Measurements from ENCODE around the gene MGAT5. TPM values are rescaled to one million over a fixed set of nuclear protein-coding genes. Genes with fewer than 3 reads are reported as not detected.

The MGAT5 gene
- total RNA-seq, 6 donors from 2014 or later: 25.3 to 65.5 (median 41.3) TPM

GRCh38 chr2:134406311-134406710 lies 152.4 kb downstream of the MGAT5 start:
- H3K36me3 ChIP-seq: peaks cover 0 to 3% (median 1%) of the 10 kb centered on the region in 4 donors
- H3K4me1 ChIP-seq: peaks cover 8 to 30% (median 27%) of the 10 kb centered on the region in 4 donors
- 95 to 99% methylated on average over 5 of the region's 5 CpGs for WGBS, 2 donors
- no peaks in the 10 kb centered on the region for H3K27me3 ChIP-seq
- H3K9me3 ChIP-seq: no peaks in the 10 kb centered on the region
- ATAC-seq (ENCODE audit: low FRiP score in 2 of 2) (no peak), DNase-seq (no peak)
- H3K27ac ChIP-seq: no peak overlapping the region
- no peak overlapping the region for H3K4me3 ChIP-seq
- no peak for TF ChIP-seq POLR2A (IDR thresholded peaks at IDR 0.05)
- no peak for TF ChIP-seq EP300 (IDR thresholded peaks at IDR 0.05)
- TF ChIP-seq CTCF (IDR thresholded peaks at IDR 0.05): no peak
- TF ChIP-seq POLR2AphosphoS5 (IDR thresholded peaks at IDR 0.05): no peak

- H3K9me3 ChIP-seq: no peaks in the 10 kb centered on the region
- no peak for ATAC-seq (ENCODE audit: low FRiP score in 2 of 2)
- peaks cover 0 to 3% (median 1%) of the 10 kb centered on the region in 4 donors for H3K36me3 ChIP-seq
- H3K4me3 ChIP-seq: no peak overlapping the region
- no peak for DNase-seq
- H3K27me3 ChIP-seq: no peaks in the 10 kb centered on the region
- 80 to 93% methylated on average over 3 of the region's 3 CpGs for WGBS, 2 donors
- H3K27ac ChIP-seq: no peak overlapping the region
- peaks cover 4 to 30% (median 24%) of the 10 kb centered on the region in 4 donors for H3K4me1 ChIP-seq
- TF ChIP-seq POLR2AphosphoS5 (IDR thresholded peaks at IDR 0.05): no peak
- no peak for TF ChIP-seq EP300 (IDR thresholded peaks at IDR 0.05)
- no peak for TF ChIP-seq CTCF (IDR thresholded peaks at IDR 0.05)
- no peak for TF ChIP-seq POLR2A (IDR thresholded peaks at IDR 0.05)
Observed at GRCh38 chr2:134406736-134407135, 152.9 kb downstream of the MGAT5 start.

- no peak overlapping the region for H3K27ac ChIP-seq
- H3K36me3 ChIP-seq: peaks cover 0 to 3% (median 1%) of the 10 kb centered on the region in 4 donors
- H3K4me1 ChIP-seq: peaks cover 0 to 27% (median 20%) of the 10 kb centered on the region in 4 donors
- ATAC-seq (ENCODE audit: low FRiP score in 2 of 2) (no peak), DNase-seq (no peak)
- no peak for TF ChIP-seq POLR2AphosphoS5 (IDR thresholded peaks at IDR 0.05)
- no peak for TF ChIP-seq EP300 (IDR thresholded peaks at IDR 0.05)
- TF ChIP-seq POLR2A (IDR thresholded peaks at IDR 0.05): no peak
- TF ChIP-seq CTCF (IDR thresholded peaks at IDR 0.05): no peak
- no peaks in the 10 kb centered on the region for H3K9me3 ChIP-seq
- no peaks in the 10 kb centered on the region for H3K27me3 ChIP-seq
- WGBS, 2 donors: 88 to 92% methylated on average over 4 of the region's 4 CpGs
- no peak overlapping the region for H3K4me3 ChIP-seq
Observed at GRCh38 chr2:134407154-134407890, 153.4 kb downstream of the MGAT5 start.

- Histone ChIP-seq H3K36me3 (peaks cover 0 to 7% (median 1%) of the 10 kb centered on the region in 4 donors), H3K4me3 (no peak overlapping the region), H3K4me1 (peaks cover 0 to 27% (median 20%) of the 10 kb centered on the region in 4 donors), H3K27ac (peak overlapping the region in 1 of 4 donors; percentile 48), H3K27me3 (no peaks in the 10 kb centered on the region), H3K9me3 (no peaks in the 10 kb centered on the region)
- WGBS, 2 donors: 45 to 49% methylated on average over 3 of the region's 3 CpGs
- TF ChIP-seq POLR2A (IDR thresholded peaks at IDR 0.05): no peak
- no peak for TF ChIP-seq POLR2AphosphoS5 (IDR thresholded peaks at IDR 0.05)
- no peak for TF ChIP-seq EP300 (IDR thresholded peaks at IDR 0.05)
- no peak for TF ChIP-seq CTCF (IDR thresholded peaks at IDR 0.05)
- ATAC-seq (ENCODE audit: low FRiP score in 2 of 2) (no peak), DNase-seq (no peak)
Observed at GRCh38 chr2:134408386-134408785, 154.5 kb downstream of the MGAT5 start.
